Glutamatergic neuron (in vitro differentiated cells): ENCODE data around the gene INPP5B. TPM values are rescaled to one million over a fixed set of nuclear protein-coding genes. Genes with fewer than 3 reads are reported as not detected.

Experiments used
- DNase-seq: peaks from one replicate; pipeline ENCODE4 v3.0.0; 2022
- H3K27ac Mint-ChIP-seq: one replicate; pipeline ENCODE4 v1.8.0; 2020; ENCODE audit warnings: mild to moderate bottlenecking, mixed read lengths, inconsistent platforms; ENCODE audit not compliant: unreplicated experiment
- H3K27me3 Mint-ChIP-seq: one replicate; pipeline ENCODE4 v1.8.0; 2020; ENCODE audit warnings: mild to moderate bottlenecking, moderate library complexity, mixed read lengths, inconsistent platforms; ENCODE audit not compliant: unreplicated experiment
- H3K36me3 Mint-ChIP-seq: one replicate; pipeline ENCODE4 v1.8.0; 2020; ENCODE audit warnings: mild to moderate bottlenecking, mixed read lengths, inconsistent platforms; ENCODE audit not compliant: unreplicated experiment
- H3K4me1 Mint-ChIP-seq: one replicate; pipeline ENCODE4 v1.8.0; 2020; ENCODE audit warnings: mild to moderate bottlenecking, low read depth, mixed read lengths, inconsistent platforms; ENCODE audit not compliant: unreplicated experiment
- H3K4me3 Mint-ChIP-seq: one replicate; pipeline ENCODE4 v1.8.0; 2020; ENCODE audit warnings: mild to moderate bottlenecking, mixed read lengths, inconsistent platforms; ENCODE audit not compliant: unreplicated experiment
- H3K9me3 Mint-ChIP-seq: one replicate; pipeline ENCODE4 v1.8.0; 2020; ENCODE audit warnings: mild to moderate bottlenecking, moderate library complexity, mixed read lengths, inconsistent platforms; ENCODE audit not compliant: unreplicated experiment
- total RNA-seq: library from RNA; stranded (reverse); fragmentation: NEBNext Ultra II Directional; extraction: Animal tissue kit (Norgen Biotek cat#: 25700); gene quantifications from one replicate; pipeline ENCODE4 v1.2.1, GENCODE V29; 2021; ENCODE audit not compliant: unreplicated experiment
- TF ChIP-seq, protein P1 (sequence below): fragments of 200-600 bp; sonication (generic); IDR thresholded peaks from one replicate; pipeline ENCODE4 v1.5.0; 2021; ENCODE audit not compliant: partially characterized antibody, unreplicated experiment

INPP5B gene
- total RNA-seq, 1 donor from 2014 or later: 19.3 TPM

DNA sequence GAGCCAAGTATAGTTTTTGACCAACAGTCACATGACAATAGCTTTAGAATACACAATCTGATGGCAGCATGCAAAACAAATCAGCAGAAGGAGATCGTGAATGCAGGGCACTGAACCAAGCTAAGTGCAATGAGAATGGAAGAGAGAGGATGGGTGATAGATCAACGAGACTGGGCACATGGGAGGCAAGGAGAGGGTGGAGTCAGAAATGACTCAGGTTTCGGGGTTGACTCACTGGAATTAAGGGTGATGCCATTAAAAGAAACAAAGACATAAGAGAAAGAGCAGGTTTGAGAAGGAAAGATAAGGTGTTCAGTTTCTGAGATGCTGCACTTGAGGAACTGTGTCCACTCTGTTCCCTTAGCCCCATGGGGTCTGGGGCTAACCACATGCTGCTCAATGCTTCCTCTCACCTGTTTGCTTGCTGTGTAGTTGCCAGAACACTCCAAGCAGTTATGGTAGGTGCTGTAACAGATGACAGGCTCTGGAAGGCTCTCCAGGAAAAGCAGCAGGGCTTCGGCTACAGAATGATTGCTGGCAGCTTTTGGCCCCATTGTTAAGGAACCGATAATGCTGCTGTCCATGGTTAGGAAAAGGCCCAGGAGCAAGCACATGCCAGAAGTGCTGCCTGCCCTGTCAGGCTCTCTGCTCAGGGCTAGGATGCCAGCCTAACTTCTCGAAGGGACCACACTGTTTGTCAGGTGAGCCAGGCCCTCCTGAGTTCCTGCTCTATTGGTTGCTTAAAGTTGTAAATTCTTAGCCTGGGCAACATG is 81.3 kb downstream of the INPP5B start:
- DNase-seq: no peak
- Mint-ChIP-seq H3K27me3 (no peaks in the 10 kb centered on the region), H3K9me3 (no peaks in the 10 kb centered on the region), H3K27ac (no peak overlapping the region), H3K4me1 (no peaks in the 10 kb centered on the region), H3K4me3 (no peak overlapping the region), H3K36me3 (no peaks in the 10 kb centered on the region)
- TF ChIP-seq, protein P1, sequence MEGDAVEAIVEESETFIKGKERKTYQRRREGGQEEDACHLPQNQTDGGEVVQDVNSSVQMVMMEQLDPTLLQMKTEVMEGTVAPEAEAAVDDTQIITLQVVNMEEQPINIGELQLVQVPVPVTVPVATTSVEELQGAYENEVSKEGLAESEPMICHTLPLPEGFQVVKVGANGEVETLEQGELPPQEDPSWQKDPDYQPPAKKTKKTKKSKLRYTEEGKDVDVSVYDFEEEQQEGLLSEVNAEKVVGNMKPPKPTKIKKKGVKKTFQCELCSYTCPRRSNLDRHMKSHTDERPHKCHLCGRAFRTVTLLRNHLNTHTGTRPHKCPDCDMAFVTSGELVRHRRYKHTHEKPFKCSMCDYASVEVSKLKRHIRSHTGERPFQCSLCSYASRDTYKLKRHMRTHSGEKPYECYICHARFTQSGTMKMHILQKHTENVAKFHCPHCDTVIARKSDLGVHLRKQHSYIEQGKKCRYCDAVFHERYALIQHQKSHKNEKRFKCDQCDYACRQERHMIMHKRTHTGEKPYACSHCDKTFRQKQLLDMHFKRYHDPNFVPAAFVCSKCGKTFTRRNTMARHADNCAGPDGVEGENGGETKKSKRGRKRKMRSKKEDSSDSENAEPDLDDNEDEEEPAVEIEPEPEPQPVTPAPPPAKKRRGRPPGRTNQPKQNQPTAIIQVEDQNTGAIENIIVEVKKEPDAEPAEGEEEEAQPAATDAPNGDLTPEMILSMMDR: no peak

- Mint-ChIP-seq H3K27ac (no peak overlapping the region), H3K36me3 (no peaks in the 10 kb centered on the region), H3K4me1 (peaks cover 2% of the 10 kb centered on the region), H3K27me3 (peaks cover 3% of the 10 kb centered on the region), H3K4me3 (no peak overlapping the region), H3K9me3 (no peaks in the 10 kb centered on the region)
- no peak for DNase-seq
- TF ChIP-seq, protein P1: no peak
Measured at GRCh38 chr1:37862330-37862729, 84.5 kb downstream of the INPP5B start.

- TF ChIP-seq, protein P1: no peak
- H3K27me3 Mint-ChIP-seq: peaks cover 3% of the 10 kb centered on the region
- H3K9me3 Mint-ChIP-seq: no peaks in the 10 kb centered on the region
- no peak overlapping the region for H3K4me3 Mint-ChIP-seq
- no peak for DNase-seq
- H3K36me3 Mint-ChIP-seq: no peaks in the 10 kb centered on the region
- no peak overlapping the region for H3K27ac Mint-ChIP-seq
- H3K4me1 Mint-ChIP-seq: peaks cover 2% of the 10 kb centered on the region
Measured at GRCh38 chr1:37861151-37861550, 85.7 kb downstream of the INPP5B start.

- TF ChIP-seq, protein P1: peak; percentile 57
- Mint-ChIP-seq H3K27ac (peak overlapping the region; percentile 59), H3K27me3 (peaks cover 3% of the 10 kb centered on the region), H3K4me3 (peak overlapping the region; percentile 95), H3K4me1 (peaks cover 2% of the 10 kb centered on the region), H3K9me3 (no peaks in the 10 kb centered on the region), H3K36me3 (no peaks in the 10 kb centered on the region)
- no peak for DNase-seq
Measured at GRCh38 chr1:37860346-37860666, 86.5 kb downstream of the INPP5B start.

GRCh38 chr1:37859507-37860345 is 87.1 kb downstream of the INPP5B start, which contains the start of gene MTF1:
Gene MTF1, minus strand, starts transcription at chr1:37859592. Its CDS starts 1,934 bp downstream, at chr1:37857658.
- TF ChIP-seq, protein P1: peak; percentile 96
- Mint-ChIP-seq H3K36me3 (no peaks in the 10 kb centered on the region), H3K27ac (peak within 1 kb of the TSS; percentile 62), H3K9me3 (no peaks in the 10 kb centered on the region), H3K4me1 (peaks cover 2% of the 10 kb centered on the region), H3K27me3 (peaks cover 3% of the 10 kb centered on the region), H3K4me3 (peak within 1 kb of the TSS; percentile 95)
- peak; percentile 96 for DNase-seq
